Measurements from ENCODE around the gene MBD3.

Gene MBD3

GRCh38 chr19:1592024-1592754 is 476 bp downstream of the MBD3 start:
- DNase-seq = peak; percentile 71 to 76

- DNase-seq = no peak
Measured at GRCh38 chr19:1591421-1592023, 1.1 kb downstream of the MBD3 start.

GRCh38 chr19:1590641-1591397 is 1.8 kb downstream of the MBD3 start:
- peak in 1 of 2 experiments; percentile 32 for DNase-seq

- DNase-seq = no peak
Measured at GRCh38 chr19:1587872-1588271, 4.8 kb downstream of the MBD3 start.

GRCh38 chr19:1585243-1585580 is 7.5 kb downstream of the MBD3 start:
- no peak for DNase-seq

- no peak for DNase-seq
Measured at GRCh38 chr19:1584500-1585242, 8.0 kb downstream of the MBD3 start.

- no peak for DNase-seq
Measured at GRCh38 chr19:1582201-1582600, 10.5 kb downstream of the MBD3 start.

- DNase-seq = no peak
Measured at GRCh38 chr19:1580957-1581356, 11.7 kb downstream of the MBD3 start.

GRCh38 chr19:1580382-1580781 is 12.3 kb downstream of the MBD3 start:
- no peak for DNase-seq

GRCh38 chr19:1579222-1579621 is 13.4 kb downstream of the MBD3 start:
- no peak for DNase-seq

GRCh38 chr19:1577929-1578618 is 14.6 kb downstream of the MBD3 start:
- DNase-seq = no peak

- DNase-seq = no peak
Measured at GRCh38 chr19:1577090-1577928, 15.4 kb downstream of the MBD3 start.

- DNase-seq = no peak
Measured at GRCh38 chr19:1576242-1577089, 16.2 kb downstream of the MBD3 start.

- no peak for DNase-seq
Measured at GRCh38 chr19:1575323-1576241, 17.1 kb downstream of the MBD3 start.

- DNase-seq = no peak
Measured at GRCh38 chr19:1574354-1575136, 18.1 kb downstream of the MBD3 start.

GRCh38 chr19:1572795-1573194 is 19.9 kb downstream of the MBD3 start:
- DNase-seq = no peak

- DNase-seq = no peak
Measured at GRCh38 chr19:1571358-1571757, 21.3 kb downstream of the MBD3 start.

- no peak for DNase-seq
Measured at GRCh38 chr19:1570836-1571235, 21.8 kb downstream of the MBD3 start.

- no peak for DNase-seq
Measured at GRCh38 chr19:1569997-1570396, 22.7 kb downstream of the MBD3 start.

All from SW 1271 (cell line).